K562 (cell line): Measurements from ENCODE around the gene GPS2. TPM values are rescaled to one million over a fixed set of nuclear protein-coding genes. Genes with fewer than 3 reads are reported as not detected.
A peak's percentile ranks its signal among the peaks of the same experiment; 100 is the strongest.

ENCODE experiments used
- ATAC-seq: fragments of 200-7000 bp; cut with Tn5 transposase; 3 replicates; pipeline ENCODE4 v1.9.1; 2020; ENCODE audit warnings: moderate library complexity
- BruUV-seq: library from RNA; stranded (reverse); fragments of 400-500 nt; replicated peaks from 2 replicates; lab custom pipeline; 2021; lab: Mats Ljungman, UMichigan
- CTCF ChIA-PET: fragments of 300-600 bp; formaldehyde crosslinking; extraction: SDS; loops from one replicate; lab custom pipeline; 2021; ENCODE audit warnings: low intra/inter-chr PET ratio; lab: Yijun Ruan, JAX
- POLR2A ChIA-PET: fragments of 300-600, 350-650 bp; sonication (Branson Sonifier 250); formaldehyde crosslinking; extraction: SDS; loops from one replicate; lab custom pipeline; 2021; ENCODE audit warnings: antibody characterized with exemption, inconsistent platforms; lab: Yijun Ruan, JAX
- DNase-seq, 4 experiments: peaks; one replicate each; pipeline versions ENCODE4 v3.0.0 to v3.0.0-alpha.2; 2011 to 2018; ENCODE audit warnings: low spot score in 3 of 4, mixed read lengths in 3 of 4; ENCODE audit errors: extremely low read depth in 1 of 4
- FAIRE-seq: peaks from 2 replicates; lab custom pipeline; 2011; peaks lifted over from hg19 to GRCh38; lab: Jason Lieb, UNC
- H2AFZ ChIP-seq: 2 replicates; pipeline ENCODE4 v1.6.0; 2011; ENCODE audit warnings: low read depth, low read length, control low read depth, inconsistent platforms
- H3K27ac ChIP-seq: fragments of 200-600 bp; 3 replicates; pipeline ENCODE4 v1.8.0; 2011; ENCODE audit warnings: low read depth, mild to moderate bottlenecking, control low read depth, inconsistent platforms, low read length, moderate library complexity, mixed read lengths; ENCODE audit errors: extremely low read depth
- H3K27me3 ChIP-seq, 2 experiments: fragments of 300-600 bp in 1 of 2; 2 replicates in 1 of 2; 3 replicates in 1 of 2; pipeline versions ENCODE4 v1.6.0 to v1.8.0; 2011; ENCODE audit warnings: inconsistent platforms in 2 of 2, low read length in 2 of 2, mild to moderate bottlenecking in 1 of 2, mixed read lengths in 1 of 2, moderate library complexity in 1 of 2; ENCODE audit not compliant: control insufficient read depth in 2 of 2, insufficient read depth in 2 of 2
- H3K36me3 ChIP-seq: fragments of 300-600 bp; 3 replicates; pipeline ENCODE4 v1.8.0; 2011; ENCODE audit warnings: mild to moderate bottlenecking, low read length, inconsistent platforms; ENCODE audit not compliant: control insufficient read depth, insufficient read depth
- H3K4me1 ChIP-seq, 2 experiments: fragments of 200-600 bp in 1 of 2; replicated peaks in 1 of 2; 2 replicates in 1 of 2; 3 replicates in 1 of 2; pipeline versions ENCODE4 v1.5.1 to v1.8.0; 2011; ENCODE audit warnings: inconsistent platforms in 2 of 2, low read length in 2 of 2, mild to moderate bottlenecking in 1 of 2, mixed read lengths in 1 of 2, moderate library complexity in 1 of 2; ENCODE audit not compliant: control insufficient read depth in 2 of 2, insufficient read depth in 2 of 2
- H3K4me2 ChIP-seq: 2 replicates; pipeline ENCODE4 v1.6.1; 2011; ENCODE audit warnings: low read length, control low read depth, inconsistent platforms, mixed read lengths; ENCODE audit not compliant: insufficient read depth
- H3K4me3 ChIP-seq: fragments of 200-600 bp; sonication (generic), shearing (Covaris generic); 2 replicates; pipeline ENCODE4 v1.5.1; 2016; ENCODE audit warnings: control low read depth, inconsistent platforms
- H3K79me2 ChIP-seq: fragments of 200-600 bp; 3 replicates; pipeline ENCODE4 v1.8.0; 2011; ENCODE audit warnings: low read length, inconsistent platforms; ENCODE audit not compliant: control insufficient read depth, insufficient read depth
- H3K9ac ChIP-seq, 2 experiments: 2 replicates each; pipeline versions ENCODE4 v1.6.0 to v1.6.1; 2011; ENCODE audit warnings: low read depth in 2 of 2, low read length in 2 of 2, control low read depth in 1 of 2, inconsistent platforms in 1 of 2, mild to moderate bottlenecking in 1 of 2, mixed read lengths in 1 of 2; ENCODE audit not compliant: insufficient read depth in 1 of 2
- H3K9me1 ChIP-seq: one replicate; pipeline ENCODE4 v1.6.0; 2011; ENCODE audit warnings: inconsistent platforms, mild to moderate bottlenecking, low read length, moderate library complexity; ENCODE audit not compliant: control insufficient read depth, insufficient read depth
- H3K9me3 ChIP-seq: replicated peaks from 2 replicates; pipeline ENCODE4 v1.5.1; 2011; ENCODE audit warnings: low read depth, low read length, inconsistent platforms; ENCODE audit not compliant: control insufficient read depth, insufficient read depth
- H4K20me1 ChIP-seq: replicated peaks from 2 replicates; pipeline ENCODE4 v1.6.1; 2011; ENCODE audit warnings: low read length, inconsistent platforms, mixed read lengths; ENCODE audit not compliant: control insufficient read depth, insufficient read depth
- ASH1L ChIP-seq: fragments of 450-650 bp; IDR thresholded peaks from 2 replicates; pipeline ENCODE4 v1.6.1; 2018; ENCODE audit warnings: borderline replicate concordance, mild to moderate bottlenecking, low read depth; ENCODE audit not compliant: partially characterized antibody
- NR2C2 ChIP-seq, 2 experiments: fragments of 200-800 bp in 1 of 2; sonication (Bioruptor generic) in 1 of 2; sonication (generic) in 1 of 2; formaldehyde crosslinking in 1 of 2; IDR thresholded peaks; 2 replicates each; pipeline versions ENCODE4 v1.6.1 to v1.8.0; 2016 to 2022; ENCODE audit warnings: mild to moderate bottlenecking in 1 of 2, missing compliant biosample characterization in 1 of 2, missing genetic modification characterization in 1 of 2, missing genetic modification reagents in 1 of 2
- SNRNP70 ChIP-seq: fragments of 200-400 bp; formaldehyde crosslinking; optimal IDR thresholded peaks from 2 replicates; pipeline ENCODE3; 2017; ENCODE audit warnings: low read depth, low read length
- SP2 ChIP-seq: IDR thresholded peaks from 2 replicates; pipeline ENCODE4 v1.6.1; 2011; ENCODE audit warnings: mild to moderate bottlenecking, low read depth, low read length, moderate library complexity; ENCODE audit not compliant: poor library complexity, severe bottlenecking; ENCODE audit errors: extremely low read depth
- ZBTB8A ChIP-seq: fragments of 450-650 bp; IDR thresholded peaks from 2 replicates; pipeline ENCODE4 v1.6.1; 2018; ENCODE audit warnings: mild to moderate bottlenecking, moderate library complexity; ENCODE audit not compliant: partially characterized antibody
- ZNF507 ChIP-seq: conservative IDR thresholded peaks from 2 replicates; pipeline ENCODE4 v1.6.1; 2017; ENCODE audit warnings: missing genetic modification characterization, missing compliant biosample characterization
- WGBS: fragments of 100-300 bp; shearing (Covaris generic); methylation state at CpG from one replicate; pipeline ENCODE4 v1.1.6; 2016; ENCODE audit warnings: low coverage, mixed read lengths; ENCODE audit not compliant: insufficient coverage; ENCODE audit errors: missing lambda C conversion rate; 5-methylcytosine and 5-hydroxymethylcytosine counted together
- in situ Hi-C: fragments of 300-500 bp; cut with MboI; formaldehyde crosslinking; loops from 4 replicates; pipeline ENCODE4 v1.15.0; 2018; ENCODE audit warnings: inconsistent platforms, mixed read lengths
- intact Hi-C: fragments of 100-400 bp; cut with micrococcal nuclease; formaldehyde crosslinking; loops from 2 replicates; pipeline ENCODE4 v1.14.2; 2022
- polyA plus RNA-seq, 8 experiments: library from polyadenylated mRNA; depleted of rRNA in 4 of 8; stranded (reverse) in 5 of 8; unstranded in 3 of 8; fragments of >200 nt; fragmentation: Nextera tagmentation in 2 of 8; fragmentation: Illumina TruSeq in 1 of 8; extraction: Ambion mirVana in 2 of 8; extraction: Trizol in 1 of 8; gene quantifications; 2 replicates each; pipeline versions ENCODE4 v1.2.1 to v1.2.3, GENCODE V29; 2011 to 2014; ENCODE audit warnings: inconsistent platforms in 1 of 8, missing spikeins in 1 of 8
- total RNA-seq, 7 experiments: library from RNA; depleted of rRNA in 6 of 7; stranded (reverse); fragments of >200 nt in 6 of 7; fragmentation: Illumina TruSeq in 2 of 7; extraction: Trizol in 2 of 7; gene quantifications; 2 replicates each; pipeline versions ENCODE4 v1.2.1 to v1.2.3, GENCODE V29; 2011 to 2021; ENCODE audit warnings: low replicate concordance in 1 of 7
- TF ChIP-seq, protein P1 (sequence below), 2 experiments: fragments of 450-650 bp in 1 of 2; sonication (generic) in 1 of 2; formaldehyde crosslinking in 1 of 2; IDR thresholded peaks in 1 of 2; conservative IDR thresholded peaks in 1 of 2; 2 replicates each; pipeline versions ENCODE4 v1.6.1 to v1.8.1; 2016 to 2023; ENCODE audit warnings: mild to moderate bottlenecking in 2 of 2, moderate library complexity in 2 of 2, inconsistent platforms in 1 of 2, missing genetic modification reagents in 1 of 2
- TF ChIP-seq, protein P2 (sequence below): IDR thresholded peaks from 2 replicates; pipeline ENCODE4 v1.6.1; 2011; ENCODE audit not compliant: insufficient read length; ENCODE audit errors: extremely low read depth

Gene GPS2
- total and polyA plus RNA-seq, 9 of the 15 experiments (the other 6 are each of a cell fraction or from before 2014, with no cell fraction given): 18.3 to 75.7 (median 37.0) TPM

DNA sequence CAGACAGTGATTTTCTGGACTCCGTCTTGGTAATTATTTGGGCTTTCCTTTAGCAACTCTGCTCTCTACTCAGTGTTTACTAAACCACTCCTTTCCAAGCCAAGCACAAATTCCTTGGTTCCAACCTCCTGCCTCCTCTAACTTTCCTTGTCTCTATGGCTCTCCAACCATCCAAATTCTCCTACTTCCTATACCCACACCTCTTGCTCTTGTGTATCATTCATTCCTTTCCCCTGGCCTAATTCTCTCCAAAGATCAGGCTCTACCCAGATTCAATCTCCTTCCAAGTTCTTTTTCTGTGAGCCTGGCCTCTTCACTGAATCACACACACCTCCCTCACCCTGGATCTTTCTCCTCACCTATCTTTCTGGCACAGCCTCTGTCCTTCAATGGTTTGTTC is 12.8 kb upstream of the GPS2 start:
- intact Hi-C loops (no loop called here), in situ Hi-C loops (no loop called here)
- Histone ChIP-seq H3K27ac (no peak overlapping the region), H3K9me3 (no peaks in the 10 kb centered on the region), H3K4me1 (peaks cover 11 to 42% of the 10 kb centered on the region in 2 experiments), H3K36me3 (peaks cover 36% of the 10 kb centered on the region; the same call in 2 of the 3 replicates), H2AFZ (no peak overlapping the region), H3K9ac (peak overlapping the region in 1 of 2 experiments; percentile 72; a peak in 3 of 4 replicates), H3K27me3 (no peaks in the 10 kb centered on the region), H4K20me1 (no peaks in the 10 kb centered on the region), H3K9me1 (no peaks in the 10 kb centered on the region), H3K4me3 (peak overlapping the region; percentile 78), H3K79me2 (peaks cover 16% of the 10 kb centered on the region), H3K4me2 (peak overlapping the region; percentile 93)
- BruUV-seq: no TSS peak
- WGBS: 57% methylated on average over 1 of the region's 1 CpG
- ChIA-PET CTCF (no interaction called here), POLR2A (interaction anchor here (2.4 kb wide), 1 partner anchor 14 kb away, joined by 21 read pairs; no protein-coding TSS in a partner anchor)
- TF ChIP-seq, protein P1, sequence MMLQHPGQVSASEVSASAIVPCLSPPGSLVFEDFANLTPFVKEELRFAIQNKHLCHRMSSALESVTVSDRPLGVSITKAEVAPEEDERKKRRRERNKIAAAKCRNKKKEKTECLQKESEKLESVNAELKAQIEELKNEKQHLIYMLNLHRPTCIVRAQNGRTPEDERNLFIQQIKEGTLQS (IDR thresholded peaks at IDR 0.05): no peak
- TF ChIP-seq, protein P1 (CRISPR knock-in tag; conservative IDR thresholded peaks at IDR 0.05): no peak
- TF ChIP-seq, protein P2, sequence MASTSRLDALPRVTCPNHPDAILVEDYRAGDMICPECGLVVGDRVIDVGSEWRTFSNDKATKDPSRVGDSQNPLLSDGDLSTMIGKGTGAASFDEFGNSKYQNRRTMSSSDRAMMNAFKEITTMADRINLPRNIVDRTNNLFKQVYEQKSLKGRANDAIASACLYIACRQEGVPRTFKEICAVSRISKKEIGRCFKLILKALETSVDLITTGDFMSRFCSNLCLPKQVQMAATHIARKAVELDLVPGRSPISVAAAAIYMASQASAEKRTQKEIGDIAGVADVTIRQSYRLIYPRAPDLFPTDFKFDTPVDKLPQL: no peak
- TF ChIP-seq SNRNP70 (no peak), ASH1L (no peak), NR2C2 (CRISPR knock-in tag; IDR thresholded peaks at IDR 0.05) (no peak), NR2C2 (tag; IDR thresholded peaks at IDR 0.05) (no peak), ZNF507 (tag) (no peak), ZBTB8A (no peak), SP2 (no peak)
- no peak for ATAC-seq
- DNase-seq: no peak
- FAIRE-seq: no peak
